HG02798 (cell line): ENCODE measurements around the gene GPR158.

Experiments used
- ATAC-seq: cut with Tn5 transposase; IDR thresholded peaks from one replicate; pipeline ENCODE4 v1.9.1; 2021; ENCODE audit warnings: mild to moderate bottlenecking; ENCODE audit not compliant: unreplicated experiment, poor library complexity

GPR158 gene

DNA sequence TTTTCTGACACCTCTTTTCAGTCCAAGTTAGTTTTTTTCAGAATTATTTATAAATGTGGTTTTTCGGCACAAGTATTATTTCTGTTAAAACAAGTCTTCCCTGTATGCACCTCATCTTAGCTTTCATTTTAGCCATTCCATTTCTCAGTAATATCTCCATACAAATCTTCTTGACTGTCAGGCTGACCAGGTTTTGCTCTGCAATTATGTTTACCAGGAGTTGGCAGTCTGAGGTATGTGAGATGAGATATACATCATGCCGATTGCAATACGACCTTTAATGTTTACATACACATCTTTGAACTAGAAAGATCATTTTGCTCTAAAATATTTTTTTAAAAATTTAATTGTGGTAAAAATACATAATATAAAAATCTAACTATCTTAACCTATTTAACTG lies 209.8 kb downstream of the GPR158 start:
- no peak for ATAC-seq

GRCh38 chr10:25388188-25388861 lies 213.5 kb downstream of the GPR158 start:
- ATAC-seq: no peak

DNA sequence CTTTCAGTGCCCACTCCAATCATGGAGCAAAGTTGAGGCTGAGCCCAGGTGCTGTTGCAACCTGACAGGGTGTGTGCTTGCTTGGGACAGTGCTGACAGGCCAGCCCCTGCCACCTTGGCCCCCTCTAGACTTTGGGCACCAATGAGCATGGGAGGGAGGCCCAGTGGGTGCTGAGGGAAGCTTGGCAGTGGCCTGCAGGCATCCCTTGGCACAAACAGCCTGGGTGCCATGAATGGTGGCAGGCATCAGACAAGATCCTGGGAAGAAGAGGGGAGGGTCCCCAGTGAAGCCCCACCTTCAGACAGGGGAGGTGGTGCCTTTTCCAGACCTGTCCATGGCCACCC lies 214.0 kb downstream of the GPR158 start:
- ATAC-seq: no peak

GRCh38 chr10:25390733-25391132 lies 215.9 kb downstream of the GPR158 start:
- ATAC-seq: no peak

GRCh38 chr10:25392132-25392531 lies 217.3 kb downstream of the GPR158 start:
- ATAC-seq: no peak

DNA sequence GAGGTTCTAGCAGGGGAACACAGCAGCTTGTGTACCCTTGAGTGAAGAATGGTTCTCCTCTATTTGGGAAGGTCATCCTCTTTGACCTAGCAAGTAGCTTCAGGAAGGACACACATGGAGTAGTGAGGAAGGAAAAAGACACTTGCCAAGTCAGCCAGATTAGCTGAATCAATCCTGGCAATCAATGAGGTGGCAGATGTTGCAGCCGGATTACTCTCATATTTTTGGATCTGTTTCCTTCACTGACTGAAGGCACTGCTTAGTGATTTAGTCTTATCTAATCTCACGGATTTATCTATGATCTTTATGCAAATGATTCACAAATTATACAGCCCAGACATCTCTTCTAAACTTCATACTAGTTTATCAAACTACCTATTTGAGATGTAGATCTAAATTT lies 218.8 kb downstream of the GPR158 start:
- no peak for ATAC-seq

GRCh38 chr10:25398680-25399079 lies 223.9 kb downstream of the GPR158 start:
- ATAC-seq: no peak

GRCh38 chr10:25405871-25406270 lies 231.1 kb downstream of the GPR158 start:
- no peak for ATAC-seq

DNA sequence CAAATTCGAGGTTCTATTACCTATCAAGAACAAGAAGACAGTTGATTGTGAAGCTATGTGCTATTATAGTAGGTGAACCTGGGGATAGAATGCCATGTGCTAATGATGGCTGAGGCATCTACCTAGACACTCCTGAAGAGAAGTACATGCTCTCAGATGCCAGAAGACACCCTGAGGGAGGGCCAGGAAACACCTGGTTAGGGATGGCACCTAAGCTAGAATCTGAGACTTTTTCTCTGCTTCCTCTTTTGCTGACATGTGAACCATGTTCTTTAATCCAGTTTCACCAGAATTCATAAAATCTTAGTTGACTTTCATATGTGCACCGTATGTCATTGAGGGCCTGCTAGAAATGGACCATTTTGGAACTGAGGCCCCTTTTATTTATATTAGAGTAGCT lies 242.8 kb downstream of the GPR158 start:
- no peak for ATAC-seq

GRCh38 chr10:25425776-25426175 lies 251.0 kb downstream of the GPR158 start:
- ATAC-seq: no peak

DNA sequence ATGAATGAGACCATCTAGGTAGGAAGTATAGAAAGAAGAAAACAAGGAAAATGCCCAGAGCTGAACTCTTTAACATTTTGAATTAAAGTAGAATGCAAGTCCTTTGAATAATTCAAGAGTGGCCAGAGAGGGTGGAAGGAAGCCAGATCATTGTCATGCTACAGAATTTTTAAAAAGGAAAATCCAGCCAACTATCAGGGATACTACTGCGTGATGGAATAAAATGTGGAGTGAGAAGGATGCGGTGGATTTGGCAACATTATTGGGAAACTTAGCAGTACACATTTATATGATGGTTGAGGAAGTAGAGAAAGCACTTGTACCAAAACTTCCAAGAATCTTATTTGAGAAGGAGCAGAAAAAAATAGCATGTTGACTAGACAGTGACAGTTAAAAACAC lies 261.6 kb downstream of the GPR158 start:
- ATAC-seq: no peak

- ATAC-seq: no peak
Measured at GRCh38 chr10:25441270-25441669, 266.5 kb downstream of the GPR158 start.

- ATAC-seq: no peak
Measured at GRCh38 chr10:25444266-25444665, 269.5 kb downstream of the GPR158 start.

GRCh38 chr10:25451401-25451800 lies 276.6 kb downstream of the GPR158 start:
- ATAC-seq: no peak

DNA sequence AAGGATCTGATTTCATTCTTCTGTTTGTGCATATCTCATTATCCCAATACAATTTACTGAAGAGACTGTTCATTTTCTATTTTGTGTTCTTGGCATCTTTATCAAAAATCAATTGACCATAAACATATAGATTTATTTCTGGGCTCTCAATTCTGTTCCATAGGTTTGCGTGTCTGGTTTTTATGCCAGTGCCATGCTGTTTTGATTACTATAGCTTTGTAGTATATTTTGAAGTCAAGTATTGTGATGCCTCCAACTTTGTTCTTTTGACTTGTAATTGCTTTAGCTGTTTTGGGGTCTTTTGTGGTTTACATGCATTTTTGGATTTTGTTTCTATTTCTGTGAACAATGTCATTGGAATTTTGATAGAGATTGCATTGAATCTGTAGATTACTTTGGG lies 278.8 kb downstream of the GPR158 start:
- ATAC-seq: no peak

DNA sequence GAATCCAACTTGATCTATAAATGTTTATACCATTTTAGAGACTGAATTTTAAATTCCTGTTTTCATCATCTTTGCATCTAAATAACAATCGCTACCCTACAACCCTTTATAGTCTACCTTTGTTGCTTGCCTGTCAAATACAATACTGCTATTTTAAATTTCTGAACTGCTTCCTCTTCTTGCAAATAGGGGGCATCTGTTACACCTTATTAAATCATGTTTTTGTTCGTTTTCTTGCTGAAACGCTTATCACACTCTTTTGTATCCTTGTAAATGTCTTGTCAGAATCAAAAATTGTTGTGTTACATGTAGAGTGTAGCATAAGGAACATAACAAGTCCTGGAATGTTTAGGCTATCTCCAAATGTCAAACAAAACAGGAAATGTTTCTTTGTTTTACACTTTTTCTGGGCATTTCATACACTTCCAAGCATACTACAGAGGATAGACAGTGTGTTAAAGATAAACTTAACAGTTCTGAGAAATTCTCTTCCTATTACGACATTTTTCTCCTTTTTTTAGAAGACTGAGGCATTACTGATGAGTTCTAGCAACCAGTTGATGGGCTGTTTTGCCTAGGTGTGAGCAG lies 281.3 kb downstream of the GPR158 start:
- no peak for ATAC-seq

- no peak for ATAC-seq
Measured at GRCh38 chr10:25457552-25457951, 282.8 kb downstream of the GPR158 start.

GRCh38 chr10:25465582-25466372 lies 291.0 kb downstream of the GPR158 start:
- ATAC-seq: no peak

DNA sequence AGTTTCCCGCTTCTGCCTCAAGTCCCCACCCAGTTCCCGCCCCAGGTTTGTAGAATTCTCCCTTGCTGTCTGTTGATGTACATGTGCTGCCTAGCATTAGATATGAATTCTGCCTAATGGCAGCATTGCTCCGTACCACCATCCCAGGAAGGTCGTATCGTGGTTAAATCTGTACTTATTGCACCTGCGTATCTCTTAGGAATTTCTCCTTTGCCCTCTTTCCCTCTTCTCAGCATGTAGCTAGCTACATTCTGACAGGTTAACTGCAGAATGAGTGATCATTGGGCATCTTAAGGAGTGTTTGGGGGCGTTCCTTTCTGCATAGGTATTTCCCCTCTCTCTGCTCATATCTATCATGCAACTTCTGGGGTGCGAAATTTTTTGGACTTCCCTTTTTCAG lies 293.1 kb downstream of the GPR158 start:
- no peak for ATAC-seq

DNA sequence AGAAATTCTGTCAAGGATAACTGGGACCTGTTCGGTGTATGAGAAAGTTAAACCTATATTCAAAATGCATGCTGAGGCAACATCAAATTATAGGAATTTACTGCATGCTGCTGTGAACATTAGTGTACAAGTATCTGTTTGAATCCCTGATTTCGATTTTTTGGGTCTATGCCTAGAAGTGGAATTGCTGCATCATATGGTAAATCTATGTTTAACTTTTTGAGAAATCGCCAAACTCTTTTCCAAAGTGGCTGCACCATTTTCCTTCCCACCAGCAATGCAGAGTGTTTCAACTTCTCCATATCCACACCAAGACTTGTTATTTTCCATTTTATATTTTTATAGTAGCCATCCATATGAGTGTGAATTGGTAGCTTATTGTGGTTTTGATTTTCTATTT lies 306.7 kb downstream of the GPR158 start:
- ATAC-seq: no peak

GRCh38 chr10:25483999-25484398 lies 309.2 kb downstream of the GPR158 start:
- ATAC-seq: no peak

DNA sequence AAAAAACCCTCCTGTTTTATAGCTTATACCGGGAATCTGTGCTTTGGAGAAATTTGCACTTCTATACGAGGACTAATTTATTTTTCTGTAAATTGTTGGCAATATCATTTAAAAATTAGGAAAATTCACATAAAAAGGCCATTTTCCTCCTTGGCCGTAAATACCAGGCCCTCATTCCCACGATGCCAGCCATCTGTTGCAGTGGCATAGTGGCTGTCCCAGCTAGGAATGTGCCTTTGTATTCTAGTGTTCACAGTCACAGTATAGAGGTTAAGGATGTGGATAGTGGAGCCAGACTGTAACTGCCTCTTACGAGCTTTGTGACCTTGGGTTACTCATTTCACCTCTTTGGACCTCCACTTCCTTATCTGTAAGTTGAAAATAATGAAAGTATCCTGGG lies 312.5 kb downstream of the GPR158 start:
- ATAC-seq: no peak
